Stomach (tissue), 9 donors: Measurements from ENCODE around the gene SUN1. TPM values are rescaled to one million over a fixed set of nuclear protein-coding genes. Genes with fewer than 3 reads are reported as not detected.
A peak's percentile ranks its signal among the peaks of the same experiment; 100 is the strongest.

Experiments
- DNase-seq, 2 donors: peaks; one replicate each; pipeline versions ENCODE4 v3.0.0 to v3.0.0-alpha.2; 2013 to 2019
- H3K27ac ChIP-seq, 5 donors: fragments of 200-600 bp in 4 of 5; sonication (generic) in 4 of 5; one replicate each; pipeline ENCODE4 v1.5.1; 2013 to 2019; ENCODE audit warnings: mild to moderate bottlenecking in 1 of 5, moderate library complexity in 1 of 5
- H3K27me3 ChIP-seq, 3 donors: fragments of 200-600 bp; sonication (generic); one replicate each; pipeline ENCODE4 v1.5.1; 2017 to 2019; ENCODE audit warnings: mixed run types in 1 of 3
- H3K36me3 ChIP-seq, 4 donors: fragments of 200-600 bp; sonication (generic); 1 replicate in 3 of 4; 2 replicates in 1 of 4; pipeline ENCODE4 v1.5.1; 2016 to 2019
- H3K4me1 ChIP-seq, 4 donors: fragments of 200-600 bp; sonication (generic); one replicate each; pipeline ENCODE4 v1.5.1; 2016 to 2019
- H3K4me3 ChIP-seq, 4 donors: fragments of 200-600 bp; sonication (generic) in 3 of 4; one replicate each; pipeline ENCODE4 v1.5.1; 2016 to 2019; ENCODE audit warnings: mild to moderate bottlenecking in 1 of 4
- H3K9me3 ChIP-seq, 4 donors: fragments of 200-600 bp; sonication (generic); one replicate each; pipeline ENCODE4 v1.5.1; 2016 to 2019
- CTCF ChIP-seq, 7 experiments: fragments of 450-650 bp in 4 of 7; fragments of 200-600 bp in 3 of 7; sonication (generic) in 3 of 7; IDR thresholded peaks; one replicate each; pipeline ENCODE4 v1.5.1; 2016 to 2019; ENCODE audit warnings: antibody characterized with exemption in 7 of 7, control low read depth in 2 of 7, mild to moderate bottlenecking in 1 of 7
- EP300 ChIP-seq: sonication (generic); formaldehyde crosslinking; IDR thresholded peaks from one replicate; pipeline ENCODE4 v1.6.1; 2017; ENCODE audit warnings: antibody characterized with exemption
- POLR2A ChIP-seq, 4 donors: fragments of 450-650 bp; IDR thresholded peaks; one replicate each; pipeline ENCODE4 v1.6.1; 2016; ENCODE audit warnings: antibody characterized with exemption in 4 of 4, control low read depth in 2 of 4, mild to moderate bottlenecking in 1 of 4, moderate library complexity in 1 of 4
- POLR2AphosphoS5 ChIP-seq, 3 donors: sonication (generic); formaldehyde crosslinking; IDR thresholded peaks; one replicate each; pipeline ENCODE4 v1.6.1; 2016; ENCODE audit warnings: antibody characterized with exemption in 3 of 3
- WGBS, 5 donors: extraction: QIAGEN DNeasy Blood & Tissue Kit in 3 of 5; methylation state at CpG; one replicate each; pipeline versions ENCODE4 v1.1.5 to v1.1.7; 2013 to 2018; 5-methylcytosine and 5-hydroxymethylcytosine counted together
- intact Hi-C: fragments of 100-400 bp; cut with DNase I; formaldehyde crosslinking; loops from one replicate; pipeline ENCODE4 v1.15.1; 2023; ENCODE audit warnings: low total_unique reads
- polyA plus RNA-seq, 3 donors: library from polyadenylated mRNA; stranded (reverse); fragments of 200-250 nt; gene quantifications; one replicate each; pipeline ENCODE4 v1.2.3, GENCODE V29; 2013
- total RNA-seq, 5 donors: library from RNA; depleted of rRNA; stranded (reverse); fragments of >200 nt; gene quantifications; one replicate each; pipeline versions ENCODE4 v1.1.0 to v1.2.3, GENCODE V29; 2014 to 2016
- donor health status: healthy with polysubstance abuse.
- donor health status: Bipolar disorder and iron deficiency.
- donor health status: healthy.

The SUN1 gene
- total and polyA plus RNA-seq, 8 donors: 15.9 to 242 (median 117) TPM

GRCh38 chr7:828793-829561 lies 3.3 kb upstream of the SUN1 start:
- Histone ChIP-seq H3K27ac (peak overlapping the region in 2 of 5 donors; percentile 93 to 94), H3K27me3 (no peaks in the 10 kb centered on the region), H3K4me1 (peaks cover 60 to 92% (median 73%) of the 10 kb centered on the region in 4 donors), H3K36me3 (peaks cover 0 to 11% (median 0%) of the 10 kb centered on the region in 4 donors), H3K4me3 (no peak overlapping the region), H3K9me3 (no peaks in the 10 kb centered on the region)
- TF ChIP-seq CTCF (IDR thresholded peaks at IDR 0.05) (no peak), POLR2A (IDR thresholded peaks at IDR 0.05) (no peak), EP300 (no peak), POLR2AphosphoS5 (IDR thresholded peaks at IDR 0.05) (no peak)
- DNase-seq: no peak
- WGBS, 5 donors: 87 to 92% (median 91%) methylated on average over 14 of the region's 14 CpGs
- intact Hi-C loops: no loop called here

GRCh38 chr7:830069-830468 lies 2.2 kb upstream of the SUN1 start:
- Histone ChIP-seq H3K27ac (peak overlapping the region; percentile 69 to 94 (median 88)), H3K27me3 (no peaks in the 10 kb centered on the region), H3K4me1 (peaks cover 59 to 92% (median 74%) of the 10 kb centered on the region in 4 donors), H3K9me3 (no peaks in the 10 kb centered on the region), H3K36me3 (peaks cover 0 to 17% (median 2%) of the 10 kb centered on the region in 4 donors), H3K4me3 (no peak overlapping the region)
- 48 to 75% (median 64%) methylated on average over 12 of the region's 12 CpGs for WGBS, 5 donors
- TF ChIP-seq POLR2AphosphoS5 (IDR thresholded peaks at IDR 0.05): no peak
- TF ChIP-seq CTCF (IDR thresholded peaks at IDR 0.05): no peak
- TF ChIP-seq EP300: no peak
- TF ChIP-seq POLR2A (IDR thresholded peaks at IDR 0.05): no peak
- no peak for DNase-seq
- intact Hi-C loops: no loop called here

GRCh38 chr7:831596-832166 lies 595 bp upstream of the SUN1 start:
- peaks cover 0 to 12% (median 7%) of the 10 kb centered on the region in 4 donors for H3K36me3 ChIP-seq
- peak in 1 of 2 donors; percentile 88 for DNase-seq
- intact Hi-C loops: no loop called here
- no peaks in the 10 kb centered on the region for H3K27me3 ChIP-seq
- TF ChIP-seq POLR2AphosphoS5 (IDR thresholded peaks at IDR 0.05) (peak; percentile 74 to 86 (median 75)), POLR2A (IDR thresholded peaks at IDR 0.05) (no peak)
- peak overlapping the region; percentile 3 to 22 (median 16) for H3K4me3 ChIP-seq
- H3K27ac ChIP-seq: peak overlapping the region; percentile 85 to 94 (median 89)
- WGBS, 5 donors: 11 to 20% (median 13%) methylated on average over 7 of the region's 7 CpGs
- no peaks in the 10 kb centered on the region for H3K9me3 ChIP-seq
- peaks cover 62 to 90% (median 83%) of the 10 kb centered on the region in 4 donors for H3K4me1 ChIP-seq

- peaks cover 66 to 92% (median 88%) of the 10 kb centered on the region in 4 donors for H3K4me1 ChIP-seq
- peak overlapping the region; percentile 67 to 94 (median 88) for H3K27ac ChIP-seq
- intact Hi-C loops: no loop called here
- TF ChIP-seq POLR2A (IDR thresholded peaks at IDR 0.05) (no peak), POLR2AphosphoS5 (IDR thresholded peaks at IDR 0.05) (no peak), EP300 (no peak), CTCF (IDR thresholded peaks at IDR 0.05) (no peak)
- peak overlapping the region in 1 of 4 donors; percentile 16 for H3K4me3 ChIP-seq
- 61 to 84% (median 68%) methylated on average over 15 of the region's 15 CpGs for WGBS, 5 donors
- no peaks in the 10 kb centered on the region for H3K9me3 ChIP-seq
- no peaks in the 10 kb centered on the region for H3K27me3 ChIP-seq
- H3K36me3 ChIP-seq: peaks cover 0 to 20% (median 9%) of the 10 kb centered on the region in 4 donors
- peak in 1 of 2 donors; percentile 49 for DNase-seq
Observed at GRCh38 chr7:832968-833424, 720 bp downstream of the SUN1 start.
